ENCODE data around the gene ANO6. TPM values are rescaled to one million over a fixed set of nuclear protein-coding genes. Genes with fewer than 3 reads are reported as not detected.
A peak's percentile ranks its signal among the peaks of the same experiment; 100 is the strongest.

ANO6 gene
- total RNA-seq, 1 donor = 13.7 TPM

- no peak for DNase-seq (ENCODE audit: low read depth in 2 of 3, low spot score in 2 of 3)
These were observed 57.9 kb downstream of the ANO6 start for GRCh38 chr12:45273717-45274271.

- no peak for DNase-seq (ENCODE audit: low read depth in 2 of 3, low spot score in 2 of 3)
These were observed 60.4 kb downstream of the ANO6 start for GRCh38 chr12:45276154-45276755.

DNA sequence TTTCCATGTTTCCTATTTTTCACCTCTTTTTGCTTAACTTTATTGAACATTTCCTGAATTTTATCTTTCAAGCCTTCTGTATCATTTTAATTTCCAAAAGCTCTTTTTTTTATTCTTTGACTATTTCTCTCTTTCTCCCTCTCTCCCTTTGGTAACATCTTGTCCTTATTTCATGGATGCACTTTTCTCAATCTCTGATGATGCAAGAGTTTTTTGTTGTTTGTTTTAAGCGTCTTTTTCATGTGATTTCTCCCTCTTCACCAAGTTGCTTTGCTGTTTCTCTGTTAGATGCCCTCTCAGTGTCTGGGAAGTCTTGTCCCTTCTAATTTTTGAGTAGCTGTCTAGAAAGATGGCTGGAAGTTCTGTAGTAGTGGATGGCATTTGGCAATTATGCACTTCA lies 62.6 kb downstream of the ANO6 start:
- DNase-seq (ENCODE audit: low read depth in 2 of 3, low spot score in 2 of 3) = no peak

DNA sequence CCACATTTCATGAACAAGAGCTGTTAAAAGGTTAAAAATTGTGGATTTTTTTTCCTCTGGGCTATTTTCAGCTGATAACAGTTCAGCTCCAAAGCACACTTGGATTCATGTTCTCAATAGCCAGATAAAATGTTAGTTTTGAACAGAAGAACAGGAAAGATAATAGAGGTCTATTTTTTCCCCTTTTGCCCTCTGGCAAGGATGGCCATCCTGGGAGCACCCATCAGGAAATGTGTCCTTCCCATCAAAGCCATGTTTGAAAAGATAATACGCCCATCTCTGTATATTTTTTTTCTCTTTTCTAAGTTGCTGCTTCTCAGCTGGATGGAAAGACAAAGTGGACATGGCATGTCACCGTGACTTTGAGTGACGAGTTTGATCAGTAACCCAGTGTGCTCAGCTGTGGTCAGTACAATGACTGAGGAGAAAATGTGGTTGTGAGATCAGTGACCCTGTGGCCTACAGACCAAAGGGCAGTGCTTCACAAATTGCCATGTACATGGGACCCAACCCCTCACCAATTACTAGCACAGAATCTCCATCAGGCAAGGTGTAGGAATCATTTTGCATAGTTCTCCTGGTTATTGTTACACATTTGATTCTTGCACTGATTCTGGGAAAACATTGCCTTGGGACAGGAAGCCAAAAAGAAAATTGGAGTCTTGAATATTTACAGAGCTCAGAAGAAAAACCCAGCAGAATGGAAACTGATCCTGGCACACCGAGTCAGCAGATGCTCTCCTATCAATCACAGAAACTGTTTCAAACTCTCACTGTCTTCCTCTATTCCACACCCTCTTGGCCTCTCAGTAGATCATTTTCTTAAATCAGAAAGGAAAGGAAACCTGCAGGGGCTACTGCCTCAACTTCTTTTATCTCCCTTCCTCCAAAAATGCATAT lies 64.3 kb downstream of the ANO6 start:
- DNase-seq (ENCODE audit: low read depth in 2 of 3, low spot score in 2 of 3) = no peak

GRCh38 chr12:45281994-45282393 lies 66.1 kb downstream of the ANO6 start:
- no peak for DNase-seq (ENCODE audit: low read depth in 2 of 3, low spot score in 2 of 3)

DNA sequence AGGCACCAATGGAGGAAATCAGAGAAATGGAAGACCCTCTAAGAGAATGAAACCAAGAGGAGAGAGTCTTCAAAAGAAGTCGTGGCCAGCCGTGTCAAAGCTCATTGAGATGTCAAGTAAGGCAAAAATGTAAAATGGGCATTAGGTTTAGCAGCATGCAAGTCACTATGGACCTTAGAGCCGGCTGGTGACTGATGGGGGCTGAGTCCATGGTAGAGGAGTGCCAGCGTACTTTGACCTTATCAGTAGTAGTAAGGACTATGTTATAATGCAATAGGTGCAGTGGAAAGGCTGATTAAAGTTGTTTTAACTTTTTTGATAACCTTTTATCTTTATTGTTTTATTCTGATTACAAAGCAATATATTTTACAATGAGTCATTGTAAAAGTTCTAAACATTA lies 66.5 kb downstream of the ANO6 start:
- DNase-seq (ENCODE audit: low read depth in 2 of 3, low spot score in 2 of 3) = no peak

DNA sequence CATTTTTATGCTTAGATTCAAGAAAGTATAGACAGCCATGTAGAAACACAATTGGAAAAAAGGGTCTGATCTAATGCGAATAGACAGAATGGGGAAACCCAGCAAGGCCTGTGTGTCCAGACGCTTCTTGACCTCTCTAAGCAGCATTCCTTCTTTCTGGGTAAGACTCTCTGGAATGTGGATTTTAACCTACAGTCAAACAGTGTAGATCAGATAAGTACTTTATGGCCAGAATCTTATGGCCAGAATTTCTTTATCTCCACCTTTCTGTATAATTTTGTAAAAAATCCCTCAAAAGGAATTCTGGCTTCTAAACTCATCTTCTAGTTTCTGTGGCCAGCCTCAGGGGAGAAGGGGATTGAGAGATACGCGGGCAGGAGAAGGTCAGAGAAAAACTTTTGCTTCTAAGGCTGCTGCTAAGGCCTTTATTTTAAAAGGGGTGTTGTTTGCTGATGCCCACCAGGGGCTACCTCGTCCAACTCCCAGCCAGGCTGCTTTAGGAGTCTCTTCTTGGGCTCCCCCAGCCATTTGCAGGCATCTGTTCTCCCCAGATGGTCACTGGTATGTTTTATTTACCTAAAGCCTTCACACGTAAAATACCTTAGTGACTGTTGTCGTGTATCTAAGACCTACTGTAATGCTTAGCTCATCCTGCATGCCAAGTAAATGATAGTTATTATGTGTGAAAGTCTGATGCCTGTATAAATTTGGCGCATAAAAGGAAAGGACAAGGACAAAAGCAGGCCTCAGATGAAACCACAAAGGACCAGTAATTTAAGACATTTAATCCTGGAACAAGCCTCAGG lies 68.4 kb downstream of the ANO6 start:
- no peak for DNase-seq (ENCODE audit: low read depth in 2 of 3, low spot score in 2 of 3)

DNA sequence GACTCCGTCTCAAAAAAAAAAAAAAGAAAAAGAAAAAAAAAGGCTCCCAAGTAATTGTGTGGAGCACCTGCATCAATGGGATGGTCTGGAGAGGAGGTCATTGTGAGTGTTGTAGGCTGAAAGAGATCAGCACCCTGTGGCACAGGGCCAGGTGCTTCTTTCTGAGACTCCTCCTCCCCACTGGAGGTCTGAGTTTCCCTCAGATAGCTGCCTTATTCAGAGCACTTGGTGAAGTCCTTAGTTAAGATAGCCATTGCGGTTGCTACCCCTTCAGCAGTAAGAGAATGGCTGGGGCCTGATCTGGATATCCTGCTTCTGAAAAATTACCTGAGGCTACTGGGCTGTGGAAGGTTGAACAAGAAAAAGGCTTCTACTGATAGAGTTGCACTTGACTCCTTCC lies 69.8 kb downstream of the ANO6 start:
- no peak for DNase-seq (ENCODE audit: low read depth in 2 of 3, low spot score in 2 of 3)

GRCh38 chr12:45286621-45287020 lies 70.7 kb downstream of the ANO6 start:
- no peak for DNase-seq (ENCODE audit: low read depth in 2 of 3, low spot score in 2 of 3)

- no peak for DNase-seq (ENCODE audit: low read depth in 2 of 3, low spot score in 2 of 3)
These were observed 73.6 kb downstream of the ANO6 start for GRCh38 chr12:45289245-45290215.

- DNase-seq (ENCODE audit: low read depth in 2 of 3, low spot score in 2 of 3) = no peak
These were observed 74.3 kb downstream of the ANO6 start for GRCh38 chr12:45290216-45290605.

DNA sequence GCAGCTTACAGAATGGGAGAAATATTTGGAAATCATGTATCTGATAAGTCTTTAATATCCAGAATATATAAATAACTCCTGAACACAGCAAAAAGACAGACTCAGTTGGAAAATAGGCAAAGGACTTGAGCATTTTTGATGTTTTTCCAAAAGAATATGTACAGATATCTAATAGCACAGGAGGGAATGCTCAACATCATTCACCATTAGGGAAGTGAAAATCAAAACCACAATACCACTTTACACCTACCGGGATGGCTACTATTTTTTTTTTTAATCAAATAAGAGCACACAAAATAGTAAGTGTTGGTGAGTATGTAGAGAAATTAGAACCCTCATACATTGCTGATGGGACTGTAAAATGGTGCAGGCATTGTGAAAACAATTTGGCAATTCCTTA lies 75.6 kb downstream of the ANO6 start:
- DNase-seq (ENCODE audit: low read depth in 2 of 3, low spot score in 2 of 3) = no peak

DNA sequence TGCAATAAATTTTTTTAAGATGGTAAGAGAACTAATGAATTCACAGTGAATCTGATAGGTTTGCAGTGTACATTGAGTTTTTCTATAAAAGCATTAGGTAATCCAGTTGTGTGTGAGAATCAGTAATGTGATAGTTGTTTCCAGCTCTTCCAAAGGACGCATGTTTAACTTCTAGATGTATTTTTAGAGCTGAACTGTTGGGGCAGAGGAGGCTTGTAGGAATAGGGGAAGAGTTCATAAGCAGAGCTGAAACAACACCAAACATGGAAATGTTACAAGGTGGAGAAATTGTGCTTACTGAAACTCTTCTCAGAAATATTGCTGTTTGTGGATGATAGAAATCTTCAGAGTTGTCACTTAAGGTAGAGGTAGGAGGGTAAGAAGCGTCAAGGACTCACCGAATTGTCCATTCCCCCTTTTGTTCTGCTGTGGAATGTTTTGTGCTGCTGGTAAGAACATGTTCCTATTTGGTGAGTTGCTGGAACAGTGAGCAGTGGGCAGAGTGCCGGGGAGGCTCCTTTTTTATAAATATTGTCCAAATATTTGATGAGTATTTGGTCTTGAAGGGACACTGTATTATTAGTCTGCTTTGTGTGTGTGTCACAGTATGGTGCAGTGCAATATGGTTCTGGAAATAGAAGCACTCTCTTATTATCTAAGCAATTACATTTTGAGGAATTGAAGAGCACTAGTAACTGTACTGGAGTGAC lies 76.7 kb downstream of the ANO6 start:
- DNase-seq (ENCODE audit: low read depth in 2 of 3, low spot score in 2 of 3) = no peak

DNA sequence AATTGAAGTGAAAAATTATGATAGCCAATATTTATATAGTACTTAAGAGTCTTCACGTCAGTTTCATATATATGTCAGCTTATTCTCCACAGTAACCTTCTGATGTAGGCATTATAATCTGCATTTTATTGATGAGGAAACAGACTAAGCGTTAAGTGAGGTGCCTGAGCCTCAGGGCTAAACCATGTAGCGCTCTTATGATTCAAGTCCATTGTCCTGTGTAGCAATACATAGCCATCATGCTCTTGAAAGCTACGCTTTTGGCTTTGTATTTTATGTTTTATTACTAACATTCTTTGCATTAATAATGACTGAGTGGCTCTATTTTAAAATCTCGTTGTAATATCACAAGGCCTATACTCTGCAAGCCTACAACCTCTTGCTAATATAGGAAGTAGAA lies 79.0 kb downstream of the ANO6 start:
- DNase-seq (ENCODE audit: low read depth in 2 of 3, low spot score in 2 of 3) = no peak

GRCh38 chr12:45296046-45296586 lies 80.2 kb downstream of the ANO6 start:
- no peak for DNase-seq (ENCODE audit: low read depth in 2 of 3, low spot score in 2 of 3)

GRCh38 chr12:45298047-45298446 lies 82.2 kb downstream of the ANO6 start:
- DNase-seq (ENCODE audit: low read depth in 2 of 3, low spot score in 2 of 3) = no peak

GRCh38 chr12:45298721-45299692 lies 83.1 kb downstream of the ANO6 start:
- peak in 1 of 3 donors; percentile 19 for DNase-seq (ENCODE audit: low read depth in 2 of 3, low spot score in 2 of 3)

Measured in hematopoietic multipotent progenitor cell (in vitro differentiated cells).